NK-92 (cell line): Measurements from ENCODE around the gene HTATSF1.

ENCODE experiments used
- DNase-seq: peaks from one replicate; lab custom pipeline; 2025; ENCODE audit not compliant: unreplicated experiment; lab: John Stamatoyannopoulos, UW

Gene HTATSF1

GRCh38 chrX:136495043-136495442, 2.3 kb upstream of the HTATSF1 start:
- DNase-seq: no peak

- no peak for DNase-seq
These were observed 1.1 kb upstream of the HTATSF1 start for GRCh38 chrX:136496186-136496763.

- DNase-seq: peak; percentile 18
These were observed 432 bp upstream of the HTATSF1 start for GRCh38 chrX:136496764-136497555.

GRCh38 chrX:136519069-136519468, 21.7 kb downstream of the HTATSF1 start:
- DNase-seq: no peak

- DNase-seq: no peak
These were observed 26.4 kb downstream of the HTATSF1 start for GRCh38 chrX:136523770-136524169.

GRCh38 chrX:136525738-136526606, 28.6 kb downstream of the HTATSF1 start:
- DNase-seq: no peak

GRCh38 chrX:136528645-136529315, 31.4 kb downstream of the HTATSF1 start:
- no peak for DNase-seq

GRCh38 chrX:136529795-136530194, 32.4 kb downstream of the HTATSF1 start:
- DNase-seq: no peak

- DNase-seq: no peak
These were observed 34.6 kb downstream of the HTATSF1 start, which contains the start of gene VGLL1 for GRCh38 chrX:136531951-136532350. VGLL1 (plus strand) TSS chrX:136532215; CDS start chrX:136536021, 3,806 bp downstream.

GRCh38 chrX:136534131-136534530, 36.7 kb downstream of the HTATSF1 start:
- no peak for DNase-seq

- DNase-seq: no peak
These were observed 41.4 kb downstream of the HTATSF1 start for GRCh38 chrX:136538811-136539210.

- DNase-seq: no peak
These were observed 42.8 kb downstream of the HTATSF1 start for GRCh38 chrX:136540226-136540625.

GRCh38 chrX:136541294-136541693, 43.9 kb downstream of the HTATSF1 start:
- no peak for DNase-seq

GRCh38 chrX:136542281-136542680, 44.9 kb downstream of the HTATSF1 start:
- DNase-seq: no peak

- no peak for DNase-seq
These were observed 49.0 kb downstream of the HTATSF1 start for GRCh38 chrX:136546371-136546781.

GRCh38 chrX:136549226-136549625, 51.8 kb downstream of the HTATSF1 start:
- no peak for DNase-seq

GRCh38 chrX:136551410-136551809, 54.0 kb downstream of the HTATSF1 start:
- DNase-seq: no peak

GRCh38 chrX:136555694-136556093, 58.3 kb downstream of the HTATSF1 start:
- no peak for DNase-seq
